Lung (tissue), 12 donors: Measurements from ENCODE around the gene ASTN2. TPM values are rescaled to one million over a fixed set of nuclear protein-coding genes. Genes with fewer than 3 reads are reported as not detected.

ENCODE experiments used
- ATAC-seq: fragments of 200-7000 bp; cut with Tn5 transposase; one replicate; pipeline ENCODE4 v1.9.1; 2020; ENCODE audit warnings: moderate number of reproducible peaks; ENCODE audit not compliant: insufficient read depth, low FRiP score
- DNase-seq, 3 donors: peaks; one replicate each; pipeline ENCODE4 v3.0.0-alpha.2; 2013 to 2017
- H3K27ac ChIP-seq, 2 donors: one replicate each; pipeline ENCODE4 v1.5.1; 2013; ENCODE audit warnings: mild to moderate bottlenecking in 2 of 2, moderate library complexity in 2 of 2, control low read depth in 1 of 2, inconsistent platforms in 1 of 2, low read depth in 1 of 2, low read length in 1 of 2
- H3K27me3 ChIP-seq, 3 donors: one replicate each; pipeline ENCODE4 v1.5.1; 2013; ENCODE audit warnings: low read length in 2 of 3; ENCODE audit not compliant: control insufficient read depth in 3 of 3, insufficient read depth in 3 of 3
- H3K36me3 ChIP-seq, 4 donors: one replicate each; pipeline ENCODE4 v1.5.1; 2013; ENCODE audit warnings: low read length in 4 of 4, mild to moderate bottlenecking in 1 of 4, moderate library complexity in 1 of 4; ENCODE audit not compliant: control insufficient read depth in 4 of 4, insufficient read depth in 4 of 4
- H3K4me1 ChIP-seq, 5 donors: one replicate each; pipeline ENCODE4 v1.5.1; 2013; ENCODE audit warnings: low read length in 5 of 5, mild to moderate bottlenecking in 2 of 5, moderate library complexity in 1 of 5; ENCODE audit not compliant: control insufficient read depth in 5 of 5, insufficient read depth in 5 of 5
- H3K4me3 ChIP-seq: one replicate; pipeline ENCODE4 v1.5.1; 2013; ENCODE audit warnings: mild to moderate bottlenecking, control low read depth, moderate library complexity
- H3K9ac ChIP-seq, 2 donors: one replicate each; pipeline ENCODE4 v1.5.1; 2013; ENCODE audit warnings: low read length in 2 of 2, control low read depth in 1 of 2; ENCODE audit not compliant: insufficient read depth in 1 of 2
- H3K9me3 ChIP-seq, 4 donors: one replicate each; pipeline ENCODE4 v1.5.1; 2013; ENCODE audit warnings: low read length in 3 of 4, mild to moderate bottlenecking in 1 of 4, moderate library complexity in 1 of 4; ENCODE audit not compliant: control insufficient read depth in 4 of 4, insufficient read depth in 3 of 4
- CTCF ChIP-seq: IDR thresholded peaks from 2 replicates; pipeline ENCODE4 v1.5.1; 2012; ENCODE audit warnings: mild to moderate bottlenecking; ENCODE audit errors: control extremely low read depth, extremely low read depth
- WGBS, 2 donors: extraction: QIAGEN DNeasy Blood & Tissue Kit; methylation state at CpG; one replicate each; pipeline ENCODE4 v1.1.7; 2013; 5-methylcytosine and 5-hydroxymethylcytosine counted together
- polyA plus RNA-seq, 2 donors: library from polyadenylated mRNA; stranded (reverse); fragments of 200-250 nt; gene quantifications; one replicate each; pipeline ENCODE4 v1.2.1, GENCODE V29; 2013
- total RNA-seq, 2 donors: library from RNA; depleted of rRNA in 1 of 2; stranded (reverse); fragments of >200 nt in 1 of 2; gene quantifications; one replicate each; pipeline ENCODE4 v1.2.1, GENCODE V29; 2014 to 2021
- donor health status: control.
- donor health status: control.
- donor health status: Bipolar disorder and iron deficiency.
- donor health status: healthy.
- donor health status: DM: yes; HTN: yes; CAD: no.

ASTN2 gene
- total and polyA plus RNA-seq, 4 donors, result 1.4 to 7.0 (median 3.3) TPM

DNA sequence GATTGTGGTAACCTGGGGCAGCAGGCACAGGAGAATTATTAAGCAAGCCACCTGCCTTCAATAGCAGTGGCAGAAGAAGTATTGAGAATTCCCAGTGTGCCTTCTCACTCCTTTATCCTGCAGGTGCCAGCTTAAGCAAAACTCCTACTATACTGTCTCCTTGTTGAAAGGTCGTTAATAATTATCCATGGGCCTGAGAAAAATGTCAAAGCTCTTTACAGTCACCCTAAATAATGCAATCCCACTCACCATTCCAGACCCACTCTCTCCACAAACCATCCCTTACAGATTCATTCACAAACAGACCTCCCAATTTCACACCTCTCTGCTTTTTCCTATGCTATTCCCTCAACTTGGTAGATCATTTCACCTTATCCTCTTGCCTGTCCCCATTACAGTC is 889.2 kb downstream of the ASTN2 start:
- ATAC-seq, result no peak
- DNase-seq, result no peak
- no peaks in the 10 kb centered on the region for H3K27me3 ChIP-seq
- no peaks in the 10 kb centered on the region for H3K36me3 ChIP-seq
- H3K4me1 ChIP-seq, result no peaks in the 10 kb centered on the region
- TF ChIP-seq CTCF, result no peak
- H3K4me3 ChIP-seq, result no peak overlapping the region
- H3K9me3 ChIP-seq, result peaks cover 0 to 5% (median 1%) of the 10 kb centered on the region in 4 donors
- WGBS, 2 donors, result 79 to 81% methylated on average over 1 of the region's 1 CpG
- no peak overlapping the region for H3K9ac ChIP-seq
- H3K27ac ChIP-seq, result no peak overlapping the region

DNA sequence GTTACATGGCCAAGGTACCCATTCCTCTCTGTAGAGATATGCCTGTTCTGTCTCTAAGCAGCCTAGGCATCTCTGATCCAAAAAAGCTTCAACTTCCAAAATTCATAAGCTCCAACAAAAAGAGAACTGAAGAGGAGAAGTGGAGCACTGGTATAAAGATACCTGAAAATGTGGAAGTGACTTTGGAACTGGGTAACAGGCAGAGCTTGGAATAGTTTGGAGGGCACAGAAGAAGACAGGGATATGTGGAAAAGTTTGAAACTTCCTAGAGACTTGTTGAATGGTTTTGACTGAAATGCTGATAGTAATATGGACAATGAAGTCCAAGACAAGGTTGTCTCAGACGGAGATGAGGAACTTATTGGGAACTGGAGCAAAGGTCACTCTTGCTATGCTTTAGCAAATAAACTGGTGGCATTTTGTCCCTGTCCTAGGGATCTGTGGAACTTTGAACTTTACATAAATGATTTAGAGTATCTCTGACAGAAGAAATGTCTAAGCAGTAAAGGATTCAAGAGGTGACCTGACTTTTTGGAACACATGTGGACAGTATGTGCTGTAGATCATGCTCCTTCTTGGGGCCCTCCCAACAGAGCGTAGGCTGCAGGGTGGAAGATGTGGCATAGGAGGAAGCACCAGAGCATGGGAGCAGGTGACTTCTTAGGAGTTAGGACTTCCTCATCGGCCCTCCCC is 889.9 kb downstream of the ASTN2 start:
- Histone ChIP-seq H3K4me1 (no peaks in the 10 kb centered on the region), H3K27ac (no peak overlapping the region), H3K9me3 (peaks cover 0 to 5% (median 1%) of the 10 kb centered on the region in 4 donors), H3K36me3 (no peaks in the 10 kb centered on the region), H3K9ac (no peak overlapping the region), H3K4me3 (no peak overlapping the region), H3K27me3 (no peaks in the 10 kb centered on the region)
- no peak for TF ChIP-seq CTCF
- DNase-seq (no peak), ATAC-seq (no peak)
- 85 to 94% methylated on average over 3 of the region's 3 CpGs for WGBS, 2 donors

- peaks cover 0 to 3% (median 1%) of the 10 kb centered on the region in 4 donors for H3K9me3 ChIP-seq
- no peak overlapping the region for H3K9ac ChIP-seq
- H3K4me1 ChIP-seq, result no peaks in the 10 kb centered on the region
- no peak overlapping the region for H3K4me3 ChIP-seq
- no peak overlapping the region for H3K27ac ChIP-seq
- H3K36me3 ChIP-seq, result no peaks in the 10 kb centered on the region
- DNase-seq (no peak), ATAC-seq (no peak)
- no peaks in the 10 kb centered on the region for H3K27me3 ChIP-seq
- 76 to 80% methylated on average over 2 of the region's 2 CpGs for WGBS, 2 donors
- no peak for TF ChIP-seq CTCF
Measured at GRCh38 chr9:116520218-116520617, 894.6 kb downstream of the ASTN2 start.

DNA sequence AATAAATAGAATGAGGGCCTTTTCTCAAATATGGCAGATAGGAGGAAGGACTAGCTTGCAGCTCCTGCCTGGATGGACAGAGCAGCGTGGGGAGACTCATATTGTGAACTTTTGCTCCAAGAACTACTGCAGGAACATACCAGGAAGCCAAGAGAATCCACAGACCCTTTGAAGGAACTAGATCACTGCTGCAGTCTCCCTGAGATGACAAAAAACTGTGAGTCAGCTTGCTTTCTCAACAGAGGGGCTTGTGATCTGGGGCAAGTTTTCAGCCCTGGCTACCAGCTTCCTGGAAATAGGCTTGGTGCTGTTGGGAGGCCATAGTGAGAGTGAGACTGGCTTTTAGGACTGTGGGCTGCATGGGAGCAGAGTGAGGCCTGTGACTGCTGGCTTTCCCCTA is 898.4 kb downstream of the ASTN2 start:
- H3K9ac ChIP-seq, result no peak overlapping the region
- TF ChIP-seq CTCF, result no peak
- H3K27ac ChIP-seq, result no peak overlapping the region

More for the DNA sequence above, 898.4 kb downstream of the ASTN2 start:
- DNase-seq, result no peak
- Histone ChIP-seq H3K4me1 (no peaks in the 10 kb centered on the region), H3K4me3 (no peak overlapping the region), H3K36me3 (no peaks in the 10 kb centered on the region), H3K9me3 (peaks cover 0 to 4% (median 1%) of the 10 kb centered on the region in 4 donors), H3K27me3 (no peaks in the 10 kb centered on the region)
- 62 to 64% methylated on average over 1 of the region's 1 CpG for WGBS, 2 donors
- ATAC-seq, result no peak
